Suprapubic skin (tissue), 3 donors: ENCODE results near the gene OR9A2.
"Not testable (repeated sequence)": the region's sequence is repeated elsewhere in the genome, so short reads cannot be mapped to it uniquely, and the experiment has no call there.

Experiments used
- POLR2AphosphoS5 ChIP-seq, 3 donors: sonication (generic); formaldehyde crosslinking; IDR thresholded peaks; one replicate each; pipeline ENCODE4 v1.6.1; 2017; ENCODE audit warnings: antibody characterized with exemption in 3 of 3
- TF ChIP-seq, protein P1 (sequence below), 2 donors: fragments of 200-600 bp in 1 of 2; fragments of 450-650 bp in 1 of 2; sonication (generic) in 1 of 2; IDR thresholded peaks; one replicate each; pipeline ENCODE4 v1.5.1; 2016 to 2019; ENCODE audit warnings: antibody characterized with exemption in 2 of 2, mild to moderate bottlenecking in 1 of 2, moderate library complexity in 1 of 2

DNA sequence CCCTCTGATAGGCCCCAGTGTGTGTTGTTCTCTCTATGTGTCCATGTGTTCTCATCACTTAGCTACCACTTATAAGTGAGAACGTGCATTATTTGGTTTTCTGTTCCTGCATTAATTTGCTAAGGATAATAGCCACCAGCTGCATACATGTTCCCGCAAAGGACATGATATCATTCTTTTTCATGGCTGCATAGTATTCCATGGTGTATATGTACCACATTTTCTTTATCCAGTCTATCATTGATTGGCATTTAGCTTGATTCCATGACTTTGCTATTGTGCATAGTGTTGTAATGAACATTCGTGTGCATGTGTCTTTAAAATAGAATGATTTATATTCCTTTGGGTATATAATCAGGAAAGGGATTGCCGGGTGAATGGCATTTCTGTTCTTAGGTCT, 48.5 kb downstream of the OR9A2 start:
- TF ChIP-seq, protein P1, sequence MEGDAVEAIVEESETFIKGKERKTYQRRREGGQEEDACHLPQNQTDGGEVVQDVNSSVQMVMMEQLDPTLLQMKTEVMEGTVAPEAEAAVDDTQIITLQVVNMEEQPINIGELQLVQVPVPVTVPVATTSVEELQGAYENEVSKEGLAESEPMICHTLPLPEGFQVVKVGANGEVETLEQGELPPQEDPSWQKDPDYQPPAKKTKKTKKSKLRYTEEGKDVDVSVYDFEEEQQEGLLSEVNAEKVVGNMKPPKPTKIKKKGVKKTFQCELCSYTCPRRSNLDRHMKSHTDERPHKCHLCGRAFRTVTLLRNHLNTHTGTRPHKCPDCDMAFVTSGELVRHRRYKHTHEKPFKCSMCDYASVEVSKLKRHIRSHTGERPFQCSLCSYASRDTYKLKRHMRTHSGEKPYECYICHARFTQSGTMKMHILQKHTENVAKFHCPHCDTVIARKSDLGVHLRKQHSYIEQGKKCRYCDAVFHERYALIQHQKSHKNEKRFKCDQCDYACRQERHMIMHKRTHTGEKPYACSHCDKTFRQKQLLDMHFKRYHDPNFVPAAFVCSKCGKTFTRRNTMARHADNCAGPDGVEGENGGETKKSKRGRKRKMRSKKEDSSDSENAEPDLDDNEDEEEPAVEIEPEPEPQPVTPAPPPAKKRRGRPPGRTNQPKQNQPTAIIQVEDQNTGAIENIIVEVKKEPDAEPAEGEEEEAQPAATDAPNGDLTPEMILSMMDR (IDR thresholded peaks at IDR 0.05) = not testable (repeated sequence)
- not testable (repeated sequence) for TF ChIP-seq POLR2AphosphoS5 (IDR thresholded peaks at IDR 0.05)
